ENCODE data around the gene PHACTR3.

Gene PHACTR3

GRCh38 chr20:59668926-59669850, 64.8 kb downstream of the PHACTR3 start:
- H3K36me3 ChIP-seq (ENCODE audit: low read depth): no peaks in the 10 kb centered on the region
- peak; percentile 60 for DNase-seq (ENCODE audit: low spot score)
- H3K9me3 ChIP-seq (ENCODE audit: severe bottlenecking): no peaks in the 10 kb centered on the region
- ATAC-seq (ENCODE audit: low read depth): no peak
- no peak for TF ChIP-seq CTCF (IDR thresholded peaks at IDR 0.05; ENCODE audit: poor library complexity, severe bottlenecking)
- H3K27ac ChIP-seq (ENCODE audit: poor library complexity, severe bottlenecking): no peak overlapping the region
- no peak overlapping the region for H3K4me3 ChIP-seq (ENCODE audit: severe bottlenecking)
- H3K27me3 ChIP-seq (ENCODE audit: insufficient read depth, poor library complexity, severe bottlenecking): peaks cover 87% of the 10 kb centered on the region
- H3K4me1 ChIP-seq (ENCODE audit: insufficient read depth, poor library complexity, severe bottlenecking): no peaks in the 10 kb centered on the region

DNA sequence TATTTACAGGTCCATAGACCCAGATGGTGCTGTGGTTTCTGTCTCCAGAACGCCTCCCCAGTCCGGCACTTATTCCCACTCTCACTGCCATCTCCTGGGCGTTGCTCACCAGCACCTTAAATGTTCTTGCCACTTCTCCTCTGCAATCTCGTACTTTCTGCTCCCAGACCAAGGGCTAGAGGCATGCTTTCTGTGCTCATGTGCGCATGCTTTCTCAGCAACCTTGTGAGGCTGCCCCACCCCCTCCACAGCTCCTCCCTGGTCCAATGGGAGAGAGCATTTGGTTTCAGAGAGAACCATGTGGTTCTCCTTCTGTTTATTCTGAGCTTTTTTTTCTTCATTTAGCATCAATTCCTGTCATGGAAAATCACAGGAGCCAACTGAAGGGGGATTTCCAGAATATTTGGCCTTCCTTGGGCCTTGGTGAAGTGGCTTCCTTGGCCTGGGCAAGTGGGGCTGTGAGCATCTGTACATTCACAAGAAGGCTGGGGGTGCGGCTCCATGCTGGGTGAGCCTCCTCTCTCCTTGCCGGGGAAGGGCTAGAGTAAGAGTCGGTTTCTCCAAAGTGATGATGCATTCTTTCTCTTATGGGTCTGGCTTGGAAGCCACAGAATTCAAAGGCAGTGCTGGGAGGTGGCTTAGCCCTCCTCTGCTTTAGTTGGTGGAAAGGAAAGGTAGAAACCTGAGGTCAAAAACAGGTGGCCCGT, 66.6 kb downstream of the PHACTR3 start:
- Histone ChIP-seq H3K4me1 (ENCODE audit: insufficient read depth, poor library complexity, severe bottlenecking) (no peaks in the 10 kb centered on the region), H3K27me3 (ENCODE audit: insufficient read depth, poor library complexity, severe bottlenecking) (peaks cover 81% of the 10 kb centered on the region)

GRCh38 chr20:59671661-59672471, 67.5 kb downstream of the PHACTR3 start:
- DNase-seq (ENCODE audit: low spot score) (peak; percentile 78), ATAC-seq (ENCODE audit: low read depth) (no peak)
- no peaks in the 10 kb centered on the region for H3K4me1 ChIP-seq (ENCODE audit: insufficient read depth, poor library complexity, severe bottlenecking)
- no peak overlapping the region for H3K27ac ChIP-seq (ENCODE audit: poor library complexity, severe bottlenecking)
- peaks cover 82% of the 10 kb centered on the region for H3K27me3 ChIP-seq (ENCODE audit: insufficient read depth, poor library complexity, severe bottlenecking)
- H3K36me3 ChIP-seq (ENCODE audit: low read depth): no peaks in the 10 kb centered on the region
- no peak overlapping the region for H3K4me3 ChIP-seq (ENCODE audit: severe bottlenecking)
- no peaks in the 10 kb centered on the region for H3K9me3 ChIP-seq (ENCODE audit: severe bottlenecking)
- no peak for TF ChIP-seq CTCF (IDR thresholded peaks at IDR 0.05; ENCODE audit: poor library complexity, severe bottlenecking)

More for the DNA sequence above, 66.6 kb downstream of the PHACTR3 start:
- H3K36me3 ChIP-seq (ENCODE audit: low read depth): no peaks in the 10 kb centered on the region
- peak; percentile 73 for DNase-seq (ENCODE audit: low spot score)
- no peak overlapping the region for H3K4me3 ChIP-seq (ENCODE audit: severe bottlenecking)
- no peak for ATAC-seq (ENCODE audit: low read depth)
- H3K9me3 ChIP-seq (ENCODE audit: severe bottlenecking): no peaks in the 10 kb centered on the region
- no peak for TF ChIP-seq CTCF (IDR thresholded peaks at IDR 0.05; ENCODE audit: poor library complexity, severe bottlenecking)
- H3K27ac ChIP-seq (ENCODE audit: poor library complexity, severe bottlenecking): no peak overlapping the region

GRCh38 chr20:59672576-59672975, 68.2 kb downstream of the PHACTR3 start:
- Histone ChIP-seq H3K36me3 (ENCODE audit: low read depth) (no peaks in the 10 kb centered on the region), H3K4me3 (ENCODE audit: severe bottlenecking) (no peak overlapping the region), H3K27ac (ENCODE audit: poor library complexity, severe bottlenecking) (no peak overlapping the region), H3K4me1 (ENCODE audit: insufficient read depth, poor library complexity, severe bottlenecking) (no peaks in the 10 kb centered on the region), H3K9me3 (ENCODE audit: severe bottlenecking) (no peaks in the 10 kb centered on the region), H3K27me3 (ENCODE audit: insufficient read depth, poor library complexity, severe bottlenecking) (peaks cover 83% of the 10 kb centered on the region)
- ATAC-seq (ENCODE audit: low read depth) (no peak), DNase-seq (ENCODE audit: low spot score) (peak; percentile 62)
- no peak for TF ChIP-seq CTCF (IDR thresholded peaks at IDR 0.05; ENCODE audit: poor library complexity, severe bottlenecking)
